Measurements from ENCODE around the gene PLPP1.

The PLPP1 gene

GRCh38 chr5:55541056-55541635 lies 6.4 kb upstream of the PLPP1 start:
- DNase-seq (ENCODE audit: low read depth in 1 of 2, low spot score in 1 of 2), result no peak
- H3K27me3 ChIP-seq (ENCODE audit: insufficient read depth, poor library complexity, severe bottlenecking), result no peaks in the 10 kb centered on the region
- H3K27ac ChIP-seq (replicated peaks), result no peak overlapping the region
- no peak overlapping the region for H3K4me3 ChIP-seq (replicated peaks; ENCODE audit: insufficient read depth, low read length)
- TF ChIP-seq, protein P1, sequence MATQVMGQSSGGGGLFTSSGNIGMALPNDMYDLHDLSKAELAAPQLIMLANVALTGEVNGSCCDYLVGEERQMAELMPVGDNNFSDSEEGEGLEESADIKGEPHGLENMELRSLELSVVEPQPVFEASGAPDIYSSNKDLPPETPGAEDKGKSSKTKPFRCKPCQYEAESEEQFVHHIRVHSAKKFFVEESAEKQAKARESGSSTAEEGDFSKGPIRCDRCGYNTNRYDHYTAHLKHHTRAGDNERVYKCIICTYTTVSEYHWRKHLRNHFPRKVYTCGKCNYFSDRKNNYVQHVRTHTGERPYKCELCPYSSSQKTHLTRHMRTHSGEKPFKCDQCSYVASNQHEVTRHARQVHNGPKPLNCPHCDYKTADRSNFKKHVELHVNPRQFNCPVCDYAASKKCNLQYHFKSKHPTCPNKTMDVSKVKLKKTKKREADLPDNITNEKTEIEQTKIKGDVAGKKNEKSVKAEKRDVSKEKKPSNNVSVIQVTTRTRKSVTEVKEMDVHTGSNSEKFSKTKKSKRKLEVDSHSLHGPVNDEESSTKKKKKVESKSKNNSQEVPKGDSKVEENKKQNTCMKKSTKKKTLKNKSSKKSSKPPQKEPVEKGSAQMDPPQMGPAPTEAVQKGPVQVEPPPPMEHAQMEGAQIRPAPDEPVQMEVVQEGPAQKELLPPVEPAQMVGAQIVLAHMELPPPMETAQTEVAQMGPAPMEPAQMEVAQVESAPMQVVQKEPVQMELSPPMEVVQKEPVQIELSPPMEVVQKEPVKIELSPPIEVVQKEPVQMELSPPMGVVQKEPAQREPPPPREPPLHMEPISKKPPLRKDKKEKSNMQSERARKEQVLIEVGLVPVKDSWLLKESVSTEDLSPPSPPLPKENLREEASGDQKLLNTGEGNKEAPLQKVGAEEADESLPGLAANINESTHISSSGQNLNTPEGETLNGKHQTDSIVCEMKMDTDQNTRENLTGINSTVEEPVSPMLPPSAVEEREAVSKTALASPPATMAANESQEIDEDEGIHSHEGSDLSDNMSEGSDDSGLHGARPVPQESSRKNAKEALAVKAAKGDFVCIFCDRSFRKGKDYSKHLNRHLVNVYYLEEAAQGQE (IDR thresholded peaks at IDR 0.05; ENCODE audit: insufficient replicate concordance, low read depth), result no peak
- TF ChIP-seq SPI1 (IDR thresholded peaks at IDR 0.05; ENCODE audit: borderline replicate concordance, low read depth) (no peak), GABPA (IDR thresholded peaks at IDR 0.05; ENCODE audit: low read depth) (no peak), POLR2AphosphoS5 (IDR thresholded peaks at IDR 0.05; ENCODE audit: low read depth) (no peak)
- TF ChIP-seq, protein P2, sequence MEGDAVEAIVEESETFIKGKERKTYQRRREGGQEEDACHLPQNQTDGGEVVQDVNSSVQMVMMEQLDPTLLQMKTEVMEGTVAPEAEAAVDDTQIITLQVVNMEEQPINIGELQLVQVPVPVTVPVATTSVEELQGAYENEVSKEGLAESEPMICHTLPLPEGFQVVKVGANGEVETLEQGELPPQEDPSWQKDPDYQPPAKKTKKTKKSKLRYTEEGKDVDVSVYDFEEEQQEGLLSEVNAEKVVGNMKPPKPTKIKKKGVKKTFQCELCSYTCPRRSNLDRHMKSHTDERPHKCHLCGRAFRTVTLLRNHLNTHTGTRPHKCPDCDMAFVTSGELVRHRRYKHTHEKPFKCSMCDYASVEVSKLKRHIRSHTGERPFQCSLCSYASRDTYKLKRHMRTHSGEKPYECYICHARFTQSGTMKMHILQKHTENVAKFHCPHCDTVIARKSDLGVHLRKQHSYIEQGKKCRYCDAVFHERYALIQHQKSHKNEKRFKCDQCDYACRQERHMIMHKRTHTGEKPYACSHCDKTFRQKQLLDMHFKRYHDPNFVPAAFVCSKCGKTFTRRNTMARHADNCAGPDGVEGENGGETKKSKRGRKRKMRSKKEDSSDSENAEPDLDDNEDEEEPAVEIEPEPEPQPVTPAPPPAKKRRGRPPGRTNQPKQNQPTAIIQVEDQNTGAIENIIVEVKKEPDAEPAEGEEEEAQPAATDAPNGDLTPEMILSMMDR (IDR thresholded peaks at IDR 0.05; ENCODE audit: insufficient read depth, low read length), result no peak

GRCh38 chr5:55540525-55540924 lies 5.8 kb upstream of the PLPP1 start:
- H3K27ac ChIP-seq (replicated peaks), result no peak overlapping the region
- no peak overlapping the region for H3K4me3 ChIP-seq (replicated peaks; ENCODE audit: insufficient read depth, low read length)
- no peak for DNase-seq (ENCODE audit: low read depth in 1 of 2, low spot score in 1 of 2)
- TF ChIP-seq, protein P2 (IDR thresholded peaks at IDR 0.05; ENCODE audit: insufficient read depth, low read length), result no peak
- peak; percentile 31; the same call in 1 of the 2 replicates for TF ChIP-seq SPI1 (IDR thresholded peaks at IDR 0.05; ENCODE audit: borderline replicate concordance, low read depth)
- TF ChIP-seq, protein P1 (IDR thresholded peaks at IDR 0.05; ENCODE audit: insufficient replicate concordance, low read depth), result no peak
- no peak for TF ChIP-seq POLR2AphosphoS5 (IDR thresholded peaks at IDR 0.05; ENCODE audit: low read depth)
- TF ChIP-seq GABPA (IDR thresholded peaks at IDR 0.05; ENCODE audit: low read depth), result no peak
- H3K27me3 ChIP-seq (ENCODE audit: insufficient read depth, poor library complexity, severe bottlenecking), result no peaks in the 10 kb centered on the region

DNA sequence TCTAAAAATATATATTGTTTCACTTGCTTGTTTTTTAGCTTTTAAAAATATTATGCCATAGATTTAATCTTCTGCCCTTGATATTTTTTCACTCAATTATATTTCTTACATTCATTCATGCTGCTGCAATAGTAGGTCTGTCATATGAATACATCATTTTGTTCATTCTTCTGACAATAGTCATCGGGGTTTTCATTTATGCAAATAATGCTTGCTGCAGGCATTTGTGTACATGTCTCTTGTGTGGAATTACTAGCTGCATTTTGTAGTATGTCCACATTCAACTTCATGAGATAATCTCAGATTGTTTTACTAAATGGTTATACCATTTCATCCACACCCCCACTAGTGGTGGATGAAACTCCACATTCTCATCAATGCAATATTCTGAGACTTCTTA lies 5.3 kb upstream of the PLPP1 start:
- no peaks in the 10 kb centered on the region for H3K27me3 ChIP-seq (ENCODE audit: insufficient read depth, poor library complexity, severe bottlenecking)
- no peak for DNase-seq (ENCODE audit: low read depth in 1 of 2, low spot score in 1 of 2)
- no peak overlapping the region for H3K27ac ChIP-seq (replicated peaks)
- TF ChIP-seq, protein P2 (IDR thresholded peaks at IDR 0.05; ENCODE audit: insufficient read depth, low read length), result no peak
- TF ChIP-seq, protein P1 (IDR thresholded peaks at IDR 0.05; ENCODE audit: insufficient replicate concordance, low read depth), result no peak
- TF ChIP-seq POLR2AphosphoS5 (IDR thresholded peaks at IDR 0.05; ENCODE audit: low read depth) (no peak), GABPA (IDR thresholded peaks at IDR 0.05; ENCODE audit: low read depth) (no peak), SPI1 (IDR thresholded peaks at IDR 0.05; ENCODE audit: borderline replicate concordance, low read depth) (no peak)
- H3K4me3 ChIP-seq (replicated peaks; ENCODE audit: insufficient read depth, low read length), result no peak overlapping the region
